ENCODE measurements around the gene PGLYRP1. TPM values are rescaled to one million over a fixed set of nuclear protein-coding genes. Genes with fewer than 3 reads are reported as not detected.
A peak's percentile ranks its signal among the peaks of the same experiment; 100 is the strongest.

The PGLYRP1 gene
- total RNA-seq, 8 experiments from 2014 or later: 0.51 to 0.95 TPM; not detected in 6

DNA sequence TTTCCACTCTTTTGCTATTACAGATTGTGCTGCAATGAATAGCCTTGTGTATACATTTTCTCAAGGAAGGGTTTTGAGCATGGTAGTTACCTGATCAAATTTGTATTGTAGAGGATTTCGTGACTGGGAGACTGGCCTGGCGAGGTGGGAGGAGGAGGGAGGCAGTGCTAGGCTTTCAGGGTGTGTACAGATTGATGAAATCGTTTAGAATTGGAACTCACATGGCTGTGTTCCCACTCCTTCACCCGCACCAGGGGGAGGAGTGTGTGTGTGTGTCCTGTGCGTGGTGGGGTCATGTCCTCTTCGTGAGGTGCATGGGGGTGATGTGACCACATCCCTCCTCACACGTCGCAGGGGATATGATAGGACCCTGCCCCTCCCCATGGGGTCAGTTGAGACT is 8.3 kb downstream of the PGLYRP1 start:
- in situ Hi-C loops (cut with MboI; ENCODE audit: low pct_unique_long_range_greater_than_20kb in 2 of 9, low sequenced_read_pairs in 9 of 9, unreplicated experiment in 9 of 9): no loop called here
- WGBS, 10 experiments: 14 to 100% (median 69%) methylated on average over 1 to 5 of the region's 8 CpGs; no CpG with 5 or more reads in 5 of the 10 experiments
- ATAC-seq (replicated peaks in 6 of 8): peak in 5 of 8 experiments; percentile 1 to 48 (median 42)
- peak overlapping the region; percentile 10 to 39 (median 20) for H3K4me3 ChIP-seq
- peaks cover 17 to 24% of the 10 kb centered on the region in 2 donors for H3K4me1 ChIP-seq (replicated peaks in 1 of 2)
- no peak overlapping the region for H3K27ac ChIP-seq

DNA sequence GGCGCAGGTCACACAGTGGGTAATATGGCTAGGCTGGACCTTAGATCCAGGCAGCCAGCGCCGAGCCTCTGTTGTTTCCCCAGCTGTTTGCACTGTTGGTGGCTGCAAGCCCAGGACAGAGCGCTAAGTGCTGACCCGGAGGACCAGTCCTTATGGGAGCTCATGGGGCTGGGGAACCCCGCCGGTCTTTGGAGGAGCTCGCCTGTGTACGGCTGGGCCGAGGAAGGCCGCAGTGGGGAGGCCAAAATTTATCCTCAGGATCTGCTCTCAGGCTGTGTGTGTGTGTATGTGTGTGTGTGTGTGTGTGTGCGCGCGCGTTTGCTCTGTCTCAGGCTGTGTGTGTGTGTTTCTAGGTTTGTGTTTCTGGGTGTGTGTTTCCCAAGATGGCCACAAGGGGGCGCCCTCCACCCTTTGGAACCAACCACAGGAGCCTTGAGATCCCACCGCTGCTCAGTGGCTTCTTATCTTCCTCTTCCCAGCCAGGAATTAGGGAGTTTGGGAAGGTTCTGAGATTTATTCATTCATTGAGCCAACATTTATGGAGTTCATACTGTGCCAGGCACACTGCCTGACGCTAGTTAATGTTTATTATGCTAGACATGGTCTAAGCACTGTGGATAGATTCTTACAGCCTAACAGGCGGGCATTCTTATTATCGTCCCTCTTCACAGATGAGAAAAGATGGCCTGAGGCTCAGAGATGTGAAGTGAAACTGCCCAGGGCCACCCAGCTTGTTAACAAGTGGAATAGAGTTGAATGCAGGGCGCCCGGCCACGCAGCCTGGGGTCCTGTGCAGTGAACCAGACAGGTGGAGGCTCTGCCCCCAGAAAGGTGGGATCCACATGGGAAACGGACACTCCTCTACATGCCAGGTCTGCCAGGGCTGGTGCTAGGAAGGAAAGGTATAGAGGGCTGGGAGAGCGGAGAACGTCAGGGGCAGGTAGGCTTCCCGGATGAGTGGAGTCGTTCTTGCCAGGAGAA is 13.0 kb downstream of the PGLYRP1 start:
- no peak overlapping the region for H3K4me3 ChIP-seq
- in situ Hi-C loops (cut with MboI; ENCODE audit: low pct_unique_long_range_greater_than_20kb in 2 of 9, low sequenced_read_pairs in 9 of 9, unreplicated experiment in 9 of 9): no loop called here

GRCh38 chr19:46006411-46006810 is 16.4 kb downstream of the PGLYRP1 start:
- peak overlapping the region in 1 of 2 donors; percentile 15 for H3K27ac ChIP-seq
- in situ Hi-C loops (cut with MboI; ENCODE audit: low pct_unique_long_range_greater_than_20kb in 2 of 9, low sequenced_read_pairs in 9 of 9, unreplicated experiment in 9 of 9): no loop called here

More for the DNA sequence above, 13.0 kb downstream of the PGLYRP1 start:
- Histone ChIP-seq H3K27ac (peak overlapping the region in 1 of 2 donors; percentile 33), H3K4me1 (replicated peaks in 1 of 2) (peaks cover 8 to 16% of the 10 kb centered on the region in 2 donors)
- ATAC-seq (replicated peaks in 6 of 8): peak; percentile 72 to 98 (median 82)
- WGBS, 10 experiments: 38 to 100% (median 80%) methylated on average over 1 to 20 of the region's 28 CpGs

GRCh38 chr19:46002678-46003275 is 20.1 kb downstream of the PGLYRP1 start:
- peaks cover 12 to 16% of the 10 kb centered on the region in 2 donors for H3K4me1 ChIP-seq (replicated peaks in 1 of 2)
- ATAC-seq (replicated peaks in 6 of 8): no peak
- WGBS, 10 experiments: 80 to 100% (median 95%) methylated on average over 2 to 9 of the region's 15 CpGs; no CpG with 5 or more reads in 3 of the 10 experiments
- no peak overlapping the region for H3K4me3 ChIP-seq
- no peak overlapping the region for H3K27ac ChIP-seq
- in situ Hi-C loops (cut with MboI; ENCODE audit: low pct_unique_long_range_greater_than_20kb in 2 of 9, low sequenced_read_pairs in 9 of 9, unreplicated experiment in 9 of 9): no loop called here

More at GRCh38 chr19:46006411-46006810, 16.4 kb downstream of the PGLYRP1 start:
- ATAC-seq (replicated peaks in 6 of 8): no peak
- Histone ChIP-seq H3K4me1 (replicated peaks in 1 of 2) (peaks cover 3 to 10% of the 10 kb centered on the region in 2 donors), H3K4me3 (no peak overlapping the region)
- 67 to 97% methylated on average over 1 to 5 of the region's 13 CpGs; no CpG with 5 or more reads in 8 of the 10 experiments for WGBS, 10 experiments

- H3K27ac ChIP-seq: peak overlapping the region; percentile 78 to 79
- 0% methylated on average over 1 of the region's 34 CpGs; no CpG with 5 or more reads in 9 of the 10 experiments for WGBS, 10 experiments
- in situ Hi-C loops (cut with MboI; ENCODE audit: low pct_unique_long_range_greater_than_20kb in 2 of 9, low sequenced_read_pairs in 9 of 9, unreplicated experiment in 9 of 9): no loop called here
- peaks cover 14 to 18% of the 10 kb centered on the region in 2 donors for H3K4me1 ChIP-seq (replicated peaks in 1 of 2)
- ATAC-seq (replicated peaks in 6 of 8): peak; percentile 21 to 82 (median 58)
- peak overlapping the region; percentile 45 to 80 (median 47) for H3K4me3 ChIP-seq
Measured at GRCh38 chr19:46000491-46001246, 22.2 kb downstream of the PGLYRP1 start.

GRCh38 chr19:45999653-46000121 is 23.2 kb downstream of the PGLYRP1 start:
- Histone ChIP-seq H3K4me3 (peak overlapping the region; percentile 45 to 80 (median 47)), H3K27ac (peak overlapping the region; percentile 78 to 79), H3K4me1 (replicated peaks in 1 of 2) (peaks cover 14 to 18% of the 10 kb centered on the region in 2 donors)
- WGBS, 10 experiments: 8 to 80% methylated on average over 1 to 2 of the region's 14 CpGs; no CpG with 5 or more reads in 8 of the 10 experiments
- ATAC-seq (replicated peaks in 6 of 8): peak in 6 of 8 experiments; percentile 2 to 66 (median 59)
- in situ Hi-C loops (cut with MboI; ENCODE audit: low pct_unique_long_range_greater_than_20kb in 2 of 9, low sequenced_read_pairs in 9 of 9, unreplicated experiment in 9 of 9): no loop called here

- no peak for ATAC-seq (replicated peaks in 6 of 8)
- H3K4me3 ChIP-seq: no peak overlapping the region
- H3K27ac ChIP-seq: peak overlapping the region; percentile 78 to 79
- 80 to 100% (median 100%) methylated on average over 1 to 2 of the region's 4 CpGs; no CpG with 5 or more reads in 2 of the 10 experiments for WGBS, 10 experiments
- in situ Hi-C loops (cut with MboI; ENCODE audit: low pct_unique_long_range_greater_than_20kb in 2 of 9, low sequenced_read_pairs in 9 of 9, unreplicated experiment in 9 of 9): no loop called here
- peaks cover 14 to 22% of the 10 kb centered on the region in 2 donors for H3K4me1 ChIP-seq (replicated peaks in 1 of 2)
Measured at GRCh38 chr19:45998834-45999233, 24.0 kb downstream of the PGLYRP1 start.

GRCh38 chr19:45996933-45997332 is 25.9 kb downstream of the PGLYRP1 start:
- in situ Hi-C loops (cut with MboI; ENCODE audit: low pct_unique_long_range_greater_than_20kb in 2 of 9, low sequenced_read_pairs in 9 of 9, unreplicated experiment in 9 of 9): no loop called here
- Histone ChIP-seq H3K27ac (no peak overlapping the region), H3K4me1 (replicated peaks in 1 of 2) (peaks cover 14 to 22% of the 10 kb centered on the region in 2 donors), H3K4me3 (no peak overlapping the region)
- 76 to 100% (median 91%) methylated on average over 2 to 7 of the region's 8 CpGs; no CpG with 5 or more reads in 2 of the 10 experiments for WGBS, 10 experiments
- ATAC-seq (replicated peaks in 6 of 8): no peak

GRCh38 chr19:45995715-45996385 is 27.0 kb downstream of the PGLYRP1 start:
- Histone ChIP-seq H3K4me1 (replicated peaks in 1 of 2) (peaks cover 10 to 15% of the 10 kb centered on the region in 2 donors), H3K4me3 (peak overlapping the region; percentile 61 to 81 (median 65)), H3K27ac (peak overlapping the region; percentile 48 to 52)
- in situ Hi-C loops (cut with MboI; ENCODE audit: low pct_unique_long_range_greater_than_20kb in 2 of 9, low sequenced_read_pairs in 9 of 9, unreplicated experiment in 9 of 9): no loop called here
- peak in 1 of 8 experiments; percentile 2 for ATAC-seq (replicated peaks in 6 of 8)
- whole genome bisulfite sequencing, 10 experiments: 0 to 80% (median 15%) methylated on average over 1 to 11 of the region's 13 CpGs; no CpG with 5 or more reads in 2 of the 10 experiments

DNA sequence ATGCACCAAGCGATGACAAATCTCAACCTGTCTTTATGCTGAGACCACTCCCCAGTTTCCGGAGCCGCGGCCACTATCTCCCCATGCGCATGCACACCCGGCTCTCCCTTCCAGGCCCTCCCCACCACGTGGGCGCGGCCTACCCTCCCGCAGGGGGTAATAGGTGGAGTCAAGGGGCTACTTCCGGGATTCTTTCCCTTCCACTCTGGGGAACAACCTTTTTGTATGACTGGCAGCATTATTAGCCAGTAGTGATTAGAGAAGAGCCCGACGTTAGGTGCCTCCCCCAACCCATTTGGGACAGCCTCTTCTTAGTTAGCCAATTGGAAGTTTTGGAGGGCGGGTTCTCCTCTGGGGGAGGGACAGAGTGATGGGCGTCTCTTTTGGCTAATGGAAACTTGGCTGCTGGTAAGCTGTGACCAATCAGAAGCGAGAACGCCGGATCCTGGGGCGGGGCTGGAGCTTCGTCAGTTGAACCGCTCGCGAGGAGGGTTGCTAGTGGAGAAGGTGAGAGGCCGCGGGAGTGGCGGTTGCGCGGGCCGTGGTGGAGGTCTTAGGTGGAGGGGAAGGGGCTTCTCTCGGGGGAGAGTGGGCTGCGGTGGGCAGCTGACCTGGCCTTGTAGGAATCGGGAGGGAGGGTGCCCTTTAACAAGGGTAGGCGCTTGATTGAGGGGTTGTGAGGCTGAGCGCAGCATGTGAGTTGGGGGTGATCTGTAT is 27.7 kb downstream of the PGLYRP1 start, which contains the start of gene CCDC61:
Gene CCDC61 (plus strand): TSS at position 470 of the 717 bp plus-strand sequence. CDS start 7,552 bp downstream, outside the sequence.
- WGBS, 10 experiments: 0 to 3% (median 0%) methylated on average over 3 to 17 of the region's 34 CpGs; no CpG with 5 or more reads in 1 of the 10 experiments
- H3K27ac ChIP-seq: peak within 1 kb of the TSS; percentile 48 to 52
- peak within 1 kb of the TSS; percentile 61 to 81 (median 65) for H3K4me3 ChIP-seq
- peaks cover 10 to 15% of the 10 kb centered on the region in 2 donors for H3K4me1 ChIP-seq (replicated peaks in 1 of 2)
- ATAC-seq (replicated peaks in 6 of 8): peak; percentile 86 to 97 (median 88)
- in situ Hi-C loops (cut with MboI; ENCODE audit: low pct_unique_long_range_greater_than_20kb in 2 of 9, low sequenced_read_pairs in 9 of 9, unreplicated experiment in 9 of 9): no loop called here

DNA sequence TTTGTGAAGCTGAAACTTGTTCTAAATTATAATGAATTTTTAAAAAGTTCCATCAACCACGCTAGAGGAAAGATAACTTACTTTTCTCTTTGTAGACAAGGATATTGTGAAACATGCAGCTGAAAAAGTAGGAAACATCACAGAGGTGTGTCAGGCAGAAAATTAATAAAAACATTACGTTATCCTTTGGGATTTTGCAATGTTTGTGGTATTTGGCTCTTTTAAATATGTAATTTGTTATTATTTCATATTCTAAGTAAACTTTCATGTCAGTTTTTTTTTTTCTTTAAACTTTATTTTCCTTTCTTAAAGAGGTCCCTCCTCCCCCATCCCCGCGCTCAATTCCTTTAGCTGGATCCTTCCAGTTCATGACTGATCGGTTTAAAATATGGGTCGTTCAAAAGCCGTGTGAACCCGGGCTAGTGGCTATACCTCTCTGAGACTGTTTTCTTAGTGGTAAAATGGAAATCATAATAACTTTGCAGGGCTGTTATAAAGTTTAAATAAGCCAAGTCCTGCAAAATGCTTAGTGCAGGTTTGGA is 28.3 kb downstream of the PGLYRP1 start:
- peaks cover 10 to 14% of the 10 kb centered on the region in 2 donors for H3K4me1 ChIP-seq (replicated peaks in 1 of 2)
- in situ Hi-C loops (cut with MboI; ENCODE audit: low pct_unique_long_range_greater_than_20kb in 2 of 9, low sequenced_read_pairs in 9 of 9, unreplicated experiment in 9 of 9): no loop called here
- 0 to 57% (median 13%) methylated on average over 2 to 8 of the region's 8 CpGs for WGBS, 10 experiments
- H3K27ac ChIP-seq: no peak overlapping the region
- peak in 7 of 8 experiments; percentile 0 to 20 (median 2) for ATAC-seq (replicated peaks in 6 of 8)
- peak overlapping the region; percentile 36 to 45 (median 42) for H3K4me3 ChIP-seq
